ENCODE data around the gene SHQ1.

SHQ1 gene

GRCh38 chr3:72847282-72847681, 963 bp downstream of the SHQ1 start:
- DNase-seq = no peak

GRCh38 chr3:72846166-72846565, 2.1 kb downstream of the SHQ1 start:
- no peak for DNase-seq

GRCh38 chr3:72844436-72844993, 3.7 kb downstream of the SHQ1 start:
- DNase-seq = no peak

GRCh38 chr3:72839057-72839456, 9.2 kb downstream of the SHQ1 start:
- no peak for DNase-seq

GRCh38 chr3:72836923-72837322, 11.3 kb downstream of the SHQ1 start:
- DNase-seq = no peak

- no peak for DNase-seq
Measured at GRCh38 chr3:72836416-72836815, 11.8 kb downstream of the SHQ1 start.

- no peak for DNase-seq
Measured at GRCh38 chr3:72830452-72831223, 17.6 kb downstream of the SHQ1 start.

GRCh38 chr3:72829701-72830100, 18.5 kb downstream of the SHQ1 start:
- no peak for DNase-seq

- DNase-seq = peak; percentile 24 to 51 (median 32)
Measured at GRCh38 chr3:72821161-72821781, 27.0 kb downstream of the SHQ1 start.

- DNase-seq = peak; percentile 14 to 58 (median 44)
Measured at GRCh38 chr3:72820415-72820814, 27.8 kb downstream of the SHQ1 start.

GRCh38 chr3:72818905-72819304, 29.3 kb downstream of the SHQ1 start:
- DNase-seq = peak; percentile 28 to 83 (median 58)

GRCh38 chr3:72818092-72818773, 30.0 kb downstream of the SHQ1 start:
- DNase-seq = peak; percentile 2 to 51 (median 22)

GRCh38 chr3:72816862-72817355, 31.3 kb downstream of the SHQ1 start:
- peak in 2 of 4 experiments; percentile 3 to 46 for DNase-seq

GRCh38 chr3:72814308-72814707, 33.9 kb downstream of the SHQ1 start:
- DNase-seq = no peak

GRCh38 chr3:72812201-72812600, 36.0 kb downstream of the SHQ1 start:
- no peak for DNase-seq

GRCh38 chr3:72811571-72811970, 36.7 kb downstream of the SHQ1 start:
- DNase-seq = no peak

- DNase-seq = no peak
Measured at GRCh38 chr3:72810659-72811434, 37.4 kb downstream of the SHQ1 start.

- DNase-seq = no peak
Measured at GRCh38 chr3:72810063-72810462, 38.2 kb downstream of the SHQ1 start.

- DNase-seq = no peak
Measured at GRCh38 chr3:72804361-72804760, 43.9 kb downstream of the SHQ1 start.

- no peak for DNase-seq
Measured at GRCh38 chr3:72803573-72803972, 44.7 kb downstream of the SHQ1 start.

- no peak for DNase-seq
Measured at GRCh38 chr3:72802001-72802400, 46.2 kb downstream of the SHQ1 start.

- DNase-seq = no peak
Measured at GRCh38 chr3:72800869-72801268, 47.4 kb downstream of the SHQ1 start.

Measured in suppressor macrophage (primary cell).